ENCODE results near the gene MARCHF6. TPM values are rescaled to one million over a fixed set of nuclear protein-coding genes. Genes with fewer than 3 reads are reported as not detected.

The MARCHF6 gene
- total and polyA plus RNA-seq, 2 experiments from 2014 or later = 70.8 to 77.5 TPM

DNA sequence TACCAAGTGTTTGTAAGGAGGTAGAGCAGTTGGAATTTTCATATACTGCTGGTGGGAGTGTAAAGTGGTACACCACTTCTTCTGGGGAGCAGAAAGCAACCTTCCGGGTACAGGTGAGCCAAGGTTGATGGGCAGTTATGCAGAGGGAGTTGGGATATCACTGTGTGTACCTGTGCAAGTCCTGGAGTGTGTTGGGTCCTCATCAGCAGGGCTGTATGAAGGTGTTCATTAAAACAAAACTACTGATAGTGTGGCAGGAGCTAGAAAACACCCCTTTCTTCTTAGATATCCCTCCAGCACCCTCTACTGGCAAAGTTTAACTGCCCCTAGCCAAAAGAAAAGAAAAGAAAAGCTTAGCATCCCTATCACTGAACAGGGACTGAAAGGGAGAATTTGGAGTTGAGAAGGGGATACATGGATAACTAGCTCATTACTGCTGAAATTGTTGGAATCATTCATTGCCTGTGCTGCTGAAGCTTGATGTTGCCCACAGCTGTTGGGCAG is 10.7 kb downstream of the MARCHF6 start:
- Mint-ChIP-seq H3K4me1 (peaks cover 10% of the 10 kb centered on the region), H3K9me3 (no peaks in the 10 kb centered on the region), H3K36me3 (ENCODE audit: low read depth) (peaks cover 3% of the 10 kb centered on the region; the same call in 1 of the 3 replicates), H3K27ac (no peak overlapping the region), H3K4me3 (no peak overlapping the region), H3K27me3 (ENCODE audit: insufficient read depth, low read depth, poor library complexity) (peaks cover 3% of the 10 kb centered on the region)
- peak; percentile 51 for ATAC-seq
- peaks cover 3% of the 10 kb centered on the region; the same call in 1 of the 2 replicates for H3K36me3 ChIP-seq (ENCODE audit: insufficient read depth)
- no peak overlapping the region for H3K4me2 ChIP-seq
- no peaks in the 10 kb centered on the region for H3F3A ChIP-seq (replicated peaks; ENCODE audit: low read depth)
- no peaks in the 10 kb centered on the region for H3K27me3 ChIP-seq (ENCODE audit: insufficient read depth)
- no peak overlapping the region for H2AFZ ChIP-seq
- H3K4me1 ChIP-seq (ENCODE audit: insufficient read depth) = peaks cover 4% of the 10 kb centered on the region; the same call in 1 of the 2 replicates
- H3K27ac ChIP-seq (ENCODE audit: low read depth) = no peak overlapping the region
- H3K79me2 ChIP-seq (replicated peaks; ENCODE audit: insufficient read depth) = peaks cover 100% of the 10 kb centered on the region
- TF ChIP-seq, protein P1, sequence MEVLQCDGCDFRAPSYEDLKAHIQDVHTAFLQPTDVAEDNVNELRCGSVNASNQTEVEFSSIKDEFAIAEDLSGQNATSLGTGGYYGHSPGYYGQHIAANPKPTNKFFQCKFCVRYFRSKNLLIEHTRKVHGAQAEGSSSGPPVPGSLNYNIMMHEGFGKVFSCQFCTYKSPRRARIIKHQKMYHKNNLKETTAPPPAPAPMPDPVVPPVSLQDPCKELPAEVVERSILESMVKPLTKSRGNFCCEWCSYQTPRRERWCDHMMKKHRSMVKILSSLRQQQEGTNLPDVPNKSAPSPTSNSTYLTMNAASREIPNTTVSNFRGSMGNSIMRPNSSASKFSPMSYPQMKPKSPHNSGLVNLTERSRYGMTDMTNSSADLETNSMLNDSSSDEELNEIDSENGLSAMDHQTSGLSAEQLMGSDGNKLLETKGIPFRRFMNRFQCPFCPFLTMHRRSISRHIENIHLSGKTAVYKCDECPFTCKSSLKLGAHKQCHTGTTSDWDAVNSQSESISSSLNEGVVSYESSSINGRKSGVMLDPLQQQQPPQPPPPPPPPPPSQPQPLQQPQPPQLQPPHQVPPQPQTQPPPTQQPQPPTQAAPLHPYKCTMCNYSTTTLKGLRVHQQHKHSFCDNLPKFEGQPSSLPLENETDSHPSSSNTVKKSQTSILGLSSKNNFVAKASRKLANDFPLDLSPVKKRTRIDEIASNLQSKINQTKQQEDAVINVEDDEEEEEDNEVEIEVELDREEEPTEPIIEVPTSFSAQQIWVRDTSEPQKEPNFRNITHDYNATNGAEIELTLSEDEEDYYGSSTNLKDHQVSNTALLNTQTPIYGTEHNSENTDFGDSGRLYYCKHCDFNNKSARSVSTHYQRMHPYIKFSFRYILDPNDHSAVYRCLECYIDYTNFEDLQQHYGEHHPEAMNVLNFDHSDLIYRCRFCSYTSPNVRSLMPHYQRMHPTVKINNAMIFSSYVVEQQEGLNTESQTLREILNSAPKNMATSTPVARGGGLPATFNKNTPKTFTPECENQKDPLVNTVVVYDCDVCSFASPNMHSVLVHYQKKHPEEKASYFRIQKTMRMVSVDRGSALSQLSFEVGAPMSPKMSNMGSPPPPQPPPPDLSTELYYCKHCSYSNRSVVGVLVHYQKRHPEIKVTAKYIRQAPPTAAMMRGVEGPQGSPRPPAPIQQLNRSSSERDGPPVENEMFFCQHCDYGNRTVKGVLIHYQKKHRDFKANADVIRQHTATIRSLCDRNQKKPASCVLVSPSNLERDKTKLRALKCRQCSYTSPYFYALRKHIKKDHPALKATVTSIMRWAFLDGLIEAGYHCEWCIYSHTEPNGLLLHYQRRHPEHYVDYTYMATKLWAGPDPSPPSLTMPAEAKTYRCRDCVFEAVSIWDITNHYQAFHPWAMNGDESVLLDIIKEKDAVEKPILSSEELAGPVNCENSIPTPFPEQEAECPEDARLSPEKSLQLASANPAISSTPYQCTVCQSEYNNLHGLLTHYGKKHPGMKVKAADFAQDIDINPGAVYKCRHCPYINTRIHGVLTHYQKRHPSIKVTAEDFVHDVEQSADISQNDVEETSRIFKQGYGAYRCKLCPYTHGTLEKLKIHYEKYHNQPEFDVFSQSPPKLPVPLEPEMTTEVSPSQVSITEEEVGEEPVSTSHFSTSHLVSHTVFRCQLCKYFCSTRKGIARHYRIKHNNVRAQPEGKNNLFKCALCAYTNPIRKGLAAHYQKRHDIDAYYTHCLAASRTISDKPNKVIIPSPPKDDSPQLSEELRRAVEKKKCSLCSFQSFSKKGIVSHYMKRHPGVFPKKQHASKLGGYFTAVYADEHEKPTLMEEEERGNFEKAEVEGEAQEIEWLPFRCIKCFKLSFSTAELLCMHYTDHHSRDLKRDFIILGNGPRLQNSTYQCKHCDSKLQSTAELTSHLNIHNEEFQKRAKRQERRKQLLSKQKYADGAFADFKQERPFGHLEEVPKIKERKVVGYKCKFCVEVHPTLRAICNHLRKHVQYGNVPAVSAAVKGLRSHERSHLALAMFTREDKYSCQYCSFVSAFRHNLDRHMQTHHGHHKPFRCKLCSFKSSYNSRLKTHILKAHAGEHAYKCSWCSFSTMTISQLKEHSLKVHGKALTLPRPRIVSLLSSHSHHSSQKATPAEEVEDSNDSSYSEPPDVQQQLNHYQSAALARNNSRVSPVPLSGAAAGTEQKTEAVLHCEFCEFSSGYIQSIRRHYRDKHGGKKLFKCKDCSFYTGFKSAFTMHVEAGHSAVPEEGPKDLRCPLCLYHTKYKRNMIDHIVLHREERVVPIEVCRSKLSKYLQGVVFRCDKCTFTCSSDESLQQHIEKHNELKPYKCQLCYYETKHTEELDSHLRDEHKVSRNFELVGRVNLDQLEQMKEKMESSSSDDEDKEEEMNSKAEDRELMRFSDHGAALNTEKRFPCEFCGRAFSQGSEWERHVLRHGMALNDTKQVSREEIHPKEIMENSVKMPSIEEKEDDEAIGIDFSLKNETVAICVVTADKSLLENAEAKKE (CRISPR knock-in tag; IDR thresholded peaks at IDR 0.05) = no peak
- TF ChIP-seq, protein P2, sequence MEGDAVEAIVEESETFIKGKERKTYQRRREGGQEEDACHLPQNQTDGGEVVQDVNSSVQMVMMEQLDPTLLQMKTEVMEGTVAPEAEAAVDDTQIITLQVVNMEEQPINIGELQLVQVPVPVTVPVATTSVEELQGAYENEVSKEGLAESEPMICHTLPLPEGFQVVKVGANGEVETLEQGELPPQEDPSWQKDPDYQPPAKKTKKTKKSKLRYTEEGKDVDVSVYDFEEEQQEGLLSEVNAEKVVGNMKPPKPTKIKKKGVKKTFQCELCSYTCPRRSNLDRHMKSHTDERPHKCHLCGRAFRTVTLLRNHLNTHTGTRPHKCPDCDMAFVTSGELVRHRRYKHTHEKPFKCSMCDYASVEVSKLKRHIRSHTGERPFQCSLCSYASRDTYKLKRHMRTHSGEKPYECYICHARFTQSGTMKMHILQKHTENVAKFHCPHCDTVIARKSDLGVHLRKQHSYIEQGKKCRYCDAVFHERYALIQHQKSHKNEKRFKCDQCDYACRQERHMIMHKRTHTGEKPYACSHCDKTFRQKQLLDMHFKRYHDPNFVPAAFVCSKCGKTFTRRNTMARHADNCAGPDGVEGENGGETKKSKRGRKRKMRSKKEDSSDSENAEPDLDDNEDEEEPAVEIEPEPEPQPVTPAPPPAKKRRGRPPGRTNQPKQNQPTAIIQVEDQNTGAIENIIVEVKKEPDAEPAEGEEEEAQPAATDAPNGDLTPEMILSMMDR (conservative IDR thresholded peaks at IDR 0.05; ENCODE audit: low read depth in 2 of 2) = peak; percentile 59 to 69
- H3K4me3 ChIP-seq = no peak overlapping the region
- peaks cover 44% of the 10 kb centered on the region; the same call in 1 of the 2 replicates for H4K20me1 ChIP-seq (replicated peaks; ENCODE audit: insufficient read depth)
- peak; percentile 69 for DNase-seq (ENCODE audit: low spot score)
- no peaks in the 10 kb centered on the region for H3K9me2 ChIP-seq (ENCODE audit: insufficient read depth)

DNA sequence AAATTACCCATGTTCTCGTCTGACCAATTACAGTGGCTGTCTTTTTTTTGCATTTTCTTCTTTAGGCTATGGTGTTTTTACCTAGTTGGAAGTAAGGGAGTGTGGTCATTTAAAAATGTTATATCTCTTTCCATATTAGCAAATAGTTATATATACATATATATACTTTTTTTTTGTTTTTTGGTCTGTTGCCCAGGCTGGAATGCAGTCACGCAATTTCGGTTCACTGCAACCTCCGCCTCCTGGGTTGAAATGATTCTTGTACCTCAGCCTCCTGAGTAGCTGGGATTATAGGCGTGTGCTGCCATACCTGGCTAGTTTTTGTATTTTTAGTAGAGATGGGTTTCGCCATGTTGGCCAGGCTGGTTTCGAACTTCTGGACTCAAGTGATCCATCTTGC is 12.3 kb downstream of the MARCHF6 start:
- ATAC-seq = no peak
- peaks cover 34% of the 10 kb centered on the region; the same call in 1 of the 2 replicates for H4K20me1 ChIP-seq (replicated peaks; ENCODE audit: insufficient read depth)
- H3K4me2 ChIP-seq = no peak overlapping the region
- H3F3A ChIP-seq (replicated peaks; ENCODE audit: low read depth) = no peaks in the 10 kb centered on the region
- no peak overlapping the region for H3K27ac ChIP-seq (ENCODE audit: low read depth)
- Mint-ChIP-seq H3K4me3 (no peak overlapping the region), H3K4me1 (peaks cover 14% of the 10 kb centered on the region), H3K27me3 (ENCODE audit: insufficient read depth, low read depth, poor library complexity) (peaks cover 1% of the 10 kb centered on the region), H3K27ac (no peak overlapping the region), H3K9me3 (no peaks in the 10 kb centered on the region), H3K36me3 (ENCODE audit: low read depth) (peaks cover 3% of the 10 kb centered on the region; the same call in 1 of the 3 replicates)
- H3K9me2 ChIP-seq (ENCODE audit: insufficient read depth) = no peaks in the 10 kb centered on the region
- no peak for DNase-seq (ENCODE audit: low spot score)
- H3K79me2 ChIP-seq (replicated peaks; ENCODE audit: insufficient read depth) = peaks cover 100% of the 10 kb centered on the region
- H3K4me3 ChIP-seq = no peak overlapping the region
- H3K36me3 ChIP-seq (ENCODE audit: insufficient read depth) = peaks cover 3% of the 10 kb centered on the region; the same call in 1 of the 2 replicates
- H2AFZ ChIP-seq = no peak overlapping the region
- peaks cover 6% of the 10 kb centered on the region for H3K4me1 ChIP-seq (ENCODE audit: insufficient read depth)
- no peaks in the 10 kb centered on the region for H3K27me3 ChIP-seq (ENCODE audit: insufficient read depth)
- TF ChIP-seq ZNF114 (CRISPR knock-in tag; IDR thresholded peaks at IDR 0.05) (no peak), POLR2AphosphoS5 (IDR thresholded peaks at IDR 0.05; ENCODE audit: low read depth) (no peak)

All from GM23338 (cell line).